A172 (cell line): ENCODE results near the gene SPATA31D4. TPM values are rescaled to one million over a fixed set of nuclear protein-coding genes. Genes with fewer than 3 reads are reported as not detected.
"Not testable (repeated sequence)": the region's sequence is repeated elsewhere in the genome, so short reads cannot be mapped to it uniquely, and the experiment has no call there.

Source experiments
- DNase-seq: peaks from one replicate; pipeline ENCODE4 v3.0.0-alpha.2; 2015; ENCODE audit warnings: low spot score
- total RNA-seq: library from RNA; depleted of rRNA; stranded (reverse); fragments of >200 nt; shearing (Covaris generic); gene quantifications from 2 replicates; pipeline ENCODE4 v1.2.3, GENCODE V29; 2014; rRNA removed

The SPATA31D4 gene
- not detected in 2 replicates for total RNA-seq

DNA sequence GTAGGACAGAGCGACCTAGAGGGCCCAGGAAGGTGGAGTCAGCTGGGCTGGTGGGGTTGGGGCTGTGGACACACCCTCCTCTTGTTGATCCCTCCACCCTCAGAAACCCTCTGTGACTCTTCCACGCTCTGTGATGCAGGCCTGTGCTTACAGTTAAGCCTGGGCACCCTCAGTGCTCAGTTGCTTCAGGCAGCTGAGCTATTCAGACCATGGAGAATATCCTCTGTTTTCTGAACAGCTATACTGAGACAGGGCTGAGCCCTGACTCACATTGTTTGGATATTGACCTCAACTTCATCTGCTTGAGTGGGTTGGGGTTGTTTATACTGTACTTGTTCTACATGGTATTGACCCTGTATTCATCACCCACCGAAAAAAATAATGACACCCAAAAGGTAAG, at the start of gene SPATA31D4:
TSS of gene SPATA31D4 (plus strand) at position 124 of the 400 bp plus-strand sequence. CDS start at position 210, 86 bp downstream.
- DNase-seq: not testable (repeated sequence)

DNA sequence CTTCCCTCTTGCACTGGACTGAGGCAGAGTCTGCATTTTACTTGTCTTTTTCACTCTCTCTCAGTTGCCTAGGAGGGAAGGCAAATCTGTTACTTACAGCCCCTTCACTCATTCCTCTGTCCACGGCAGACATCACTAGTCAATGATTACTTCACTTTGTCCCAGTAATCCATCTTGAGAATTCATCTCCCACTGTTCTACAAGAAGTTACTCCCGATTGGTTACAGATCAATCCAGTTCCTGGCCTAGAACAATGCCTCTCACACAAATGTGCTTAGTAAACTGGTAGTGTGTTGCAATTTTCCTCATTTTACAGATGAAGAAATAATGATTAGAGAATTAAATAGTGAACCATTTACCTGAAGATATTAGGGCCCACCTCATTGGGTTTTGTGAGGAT, 49.7 kb upstream of the SPATA31D4 start:
- DNase-seq: no peak

DNA sequence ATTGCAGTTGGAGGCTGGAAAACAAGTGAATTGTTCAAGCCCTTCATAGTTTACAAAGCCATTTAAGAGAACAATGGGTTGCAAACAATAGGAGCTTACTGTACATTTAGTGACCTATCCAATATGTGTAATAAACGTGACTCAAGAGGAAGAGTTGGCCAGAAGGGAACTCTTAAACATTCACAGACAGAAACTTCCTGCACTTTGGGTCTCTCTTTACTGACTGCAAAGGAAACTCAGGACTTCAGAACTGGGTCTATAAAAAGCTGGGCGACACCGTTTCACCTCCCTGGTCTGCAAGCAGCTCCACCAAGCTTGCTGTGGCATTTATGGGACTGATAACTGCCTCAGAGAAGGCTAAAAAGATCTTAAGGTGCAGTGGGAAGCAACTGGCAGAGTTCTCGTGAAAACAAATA, 48.7 kb upstream of the SPATA31D4 start:
- DNase-seq: no peak

DNA sequence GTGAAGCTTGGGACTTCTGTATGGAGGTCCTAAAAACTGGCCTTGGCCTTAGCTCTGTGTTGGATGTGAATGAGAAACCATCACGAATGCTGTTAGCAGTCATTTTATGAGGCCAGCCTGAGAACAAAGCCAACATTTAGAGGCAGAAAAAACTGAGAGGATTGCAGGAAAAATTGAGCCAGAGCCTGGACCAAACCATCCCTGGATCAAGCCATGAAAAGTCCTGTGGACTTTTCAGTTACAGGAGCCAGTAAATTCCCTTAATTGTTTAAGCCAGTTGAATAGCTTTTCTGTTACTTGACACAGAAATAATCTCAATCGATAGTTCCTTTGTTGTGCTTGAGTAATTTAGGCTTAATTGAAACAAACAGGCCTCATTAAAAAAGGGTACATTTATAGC, 42.6 kb upstream of the SPATA31D4 start:
- no peak for DNase-seq

DNA sequence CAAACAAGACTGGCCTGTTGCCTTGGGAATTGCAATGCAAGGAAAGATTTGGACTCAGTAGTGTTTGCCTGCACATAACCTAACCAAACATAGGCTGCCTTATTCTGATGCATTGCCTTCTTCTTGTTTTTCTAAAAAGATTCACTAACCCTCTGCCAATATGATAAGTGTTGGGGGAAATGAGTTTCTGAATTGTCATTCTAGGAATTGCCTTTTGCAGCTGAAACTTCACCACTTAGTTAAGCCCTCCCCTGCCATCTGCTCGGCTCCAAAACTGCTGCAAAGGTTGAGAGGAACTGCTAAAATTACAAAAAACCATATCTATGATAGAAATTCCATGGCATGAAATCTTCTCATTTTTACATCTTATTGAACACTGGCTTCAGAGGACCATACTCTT, 41.6 kb upstream of the SPATA31D4 start:
- no peak for DNase-seq

DNA sequence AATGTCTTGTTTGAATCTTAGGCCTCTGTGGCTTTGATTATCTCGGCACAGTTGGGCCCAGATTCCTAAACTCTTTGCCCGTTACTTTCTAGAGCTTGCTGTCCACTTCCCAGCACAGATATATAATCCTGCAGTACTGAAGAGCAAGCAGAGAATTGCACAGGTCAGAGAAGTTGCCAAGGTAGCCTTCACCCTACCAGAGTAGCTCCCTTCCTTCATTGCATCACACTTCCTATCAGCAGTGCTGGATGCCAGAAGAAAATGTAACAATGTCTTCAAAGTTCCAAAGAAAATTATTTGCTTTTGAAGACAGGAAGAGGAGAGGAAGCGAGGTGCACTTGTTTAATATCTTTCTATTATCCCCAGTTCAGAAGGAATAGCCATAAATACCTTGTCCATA, 38.1 kb upstream of the SPATA31D4 start:
- DNase-seq: no peak

DNA sequence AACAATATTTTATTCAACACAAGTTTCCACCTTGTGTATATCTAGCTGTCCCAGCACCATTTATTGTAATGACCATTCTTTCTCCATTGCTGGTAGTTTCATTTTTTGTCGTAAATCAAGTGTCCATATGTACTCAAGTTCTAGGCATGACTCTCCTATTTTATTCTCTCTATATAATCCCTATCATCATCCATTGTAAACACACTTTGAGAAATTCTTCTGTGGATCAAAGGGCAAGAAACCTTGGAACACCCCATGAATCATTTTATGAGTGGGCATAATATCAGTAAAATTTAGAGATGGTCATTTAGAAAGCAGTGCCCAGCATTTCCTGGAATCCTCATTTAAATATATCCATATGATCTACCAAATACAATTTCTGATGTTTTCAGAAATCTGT, 35.8 kb upstream of the SPATA31D4 start:
- no peak for DNase-seq

DNA sequence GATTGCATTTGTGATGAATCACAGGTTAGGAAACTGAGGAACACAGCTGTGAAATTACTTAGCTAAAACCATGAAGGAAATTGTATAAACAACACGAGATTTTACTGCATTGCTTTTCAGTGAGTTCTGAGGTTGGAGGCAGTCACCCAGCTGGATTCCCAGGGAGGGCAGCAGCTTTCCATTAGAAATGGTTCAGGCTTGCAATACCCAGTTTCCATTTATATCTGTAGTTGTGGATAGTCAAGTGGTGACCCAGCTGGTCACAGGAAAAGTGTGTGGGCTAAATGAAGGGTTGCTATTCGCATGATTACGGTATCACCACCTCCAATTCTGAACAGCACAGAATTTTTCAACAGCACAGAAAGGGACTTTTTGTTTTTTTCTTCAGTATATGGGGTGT, 34.3 kb upstream of the SPATA31D4 start:
- peak; percentile 12 for DNase-seq

DNA sequence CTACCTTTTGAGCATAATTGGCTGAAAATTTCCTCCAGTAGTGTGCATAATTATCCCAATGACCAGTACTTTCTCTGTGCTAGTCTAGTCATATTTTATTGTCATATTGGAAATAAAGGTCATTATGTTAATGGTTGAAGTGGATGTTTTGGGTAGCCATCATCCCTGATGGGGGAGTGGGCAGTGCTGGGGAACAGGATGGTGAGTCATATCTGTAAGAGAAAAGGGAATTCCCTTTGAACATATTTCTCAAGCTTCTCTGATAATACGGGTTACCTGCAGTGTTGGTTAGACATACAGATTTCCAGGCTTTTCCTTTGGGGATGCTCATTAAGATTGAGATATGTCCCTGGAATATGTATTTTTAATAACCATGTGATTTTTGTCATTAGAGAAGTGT, 33.3 kb upstream of the SPATA31D4 start:
- DNase-seq: peak; percentile 81

DNA sequence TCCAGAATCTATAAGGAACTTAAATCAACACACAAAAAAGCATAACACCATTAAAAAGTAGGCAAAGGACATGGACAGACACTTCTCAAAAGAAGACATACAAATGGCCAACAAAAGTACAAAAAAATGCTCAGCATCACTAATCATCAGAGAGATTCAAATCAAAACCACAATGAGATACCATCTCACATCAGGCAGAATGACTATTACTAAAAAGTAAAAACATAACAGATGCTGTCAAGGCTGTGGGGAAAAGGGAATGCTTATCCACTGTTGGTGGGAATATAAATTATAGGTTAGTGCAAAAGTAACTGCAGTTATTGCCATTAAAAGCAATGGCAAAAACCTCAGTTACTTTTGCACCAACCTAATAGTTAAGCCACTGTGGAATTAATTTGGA, 32.2 kb upstream of the SPATA31D4 start:
- DNase-seq: peak; percentile 31

DNA sequence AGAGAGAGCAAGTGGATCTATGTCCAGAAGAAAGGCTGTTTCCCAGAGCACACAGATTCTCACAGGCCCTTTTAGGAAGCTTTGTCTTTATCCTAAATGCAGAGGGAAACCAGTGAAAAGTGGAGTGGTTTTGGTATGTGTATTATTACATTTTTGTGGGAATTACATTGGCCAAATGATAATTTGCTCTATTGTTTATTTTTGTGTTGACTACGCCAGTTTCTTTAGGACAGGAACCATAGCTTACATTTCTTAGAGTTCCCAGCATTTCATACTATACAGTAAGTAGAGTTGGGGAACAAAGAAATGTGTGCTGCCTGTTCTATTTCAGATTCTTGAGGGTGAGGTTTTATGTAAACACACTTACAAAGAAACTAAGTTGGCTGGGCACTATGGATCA, 29.4 kb upstream of the SPATA31D4 start:
- no peak for DNase-seq

DNA sequence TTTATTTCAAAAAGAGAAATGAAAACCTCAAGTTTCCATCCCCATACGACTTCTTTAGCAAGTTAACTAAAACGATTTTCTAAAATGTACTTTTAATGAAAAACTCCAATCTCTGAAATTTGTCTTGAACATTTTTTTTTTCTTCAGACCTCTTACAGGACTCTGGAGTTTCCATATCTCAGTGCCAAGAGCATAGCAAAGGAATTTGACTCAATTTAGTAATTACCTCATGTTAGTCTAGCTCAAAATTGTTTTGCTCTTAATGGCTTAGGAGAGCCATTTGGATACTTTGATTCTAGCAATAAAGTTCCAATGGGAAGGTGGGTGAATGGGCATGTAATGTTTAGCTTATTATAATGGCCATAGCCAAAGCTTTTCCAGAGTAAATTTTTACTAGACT, 26.0 kb upstream of the SPATA31D4 start:
- no peak for DNase-seq

DNA sequence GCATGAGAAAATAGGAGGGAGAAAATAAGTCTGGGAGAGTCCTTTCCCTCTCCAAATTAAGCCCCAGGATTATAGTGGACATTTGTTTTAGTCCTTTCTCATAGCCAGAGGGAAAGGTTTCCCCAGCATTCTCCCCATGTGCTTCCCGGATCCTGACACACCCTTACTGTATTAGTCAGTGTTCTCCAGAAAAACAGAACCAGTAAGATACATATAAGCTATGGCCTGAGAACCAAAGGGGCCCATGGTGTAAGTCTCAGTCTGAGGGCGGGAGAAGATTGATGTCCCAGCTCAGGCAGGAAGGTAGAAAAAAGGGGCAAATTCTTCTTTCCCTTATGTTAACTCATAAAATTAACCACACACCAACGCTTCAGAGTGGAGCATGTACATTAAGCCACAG, 25.6 kb upstream of the SPATA31D4 start:
- peak; percentile 45 for DNase-seq

DNA sequence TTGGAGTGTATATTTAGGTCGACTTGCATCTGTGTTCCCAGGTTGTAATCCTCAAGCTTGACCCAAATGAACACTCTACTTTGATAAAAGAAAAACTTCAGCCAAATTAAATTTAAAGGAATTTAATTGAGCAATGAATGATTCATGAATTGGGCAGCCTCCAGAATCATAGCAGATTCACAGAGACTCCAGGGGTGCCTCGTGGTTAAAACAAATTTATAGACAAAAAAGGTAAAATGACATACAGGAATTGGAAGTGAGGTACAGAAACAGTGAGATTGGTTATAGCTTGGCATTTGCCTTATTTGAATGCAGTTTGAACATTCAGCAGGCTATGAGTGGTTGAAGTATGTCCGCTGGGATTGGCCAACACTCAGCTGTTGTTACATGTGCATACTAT, 21.6 kb upstream of the SPATA31D4 start:
- DNase-seq: peak; percentile 24

DNA sequence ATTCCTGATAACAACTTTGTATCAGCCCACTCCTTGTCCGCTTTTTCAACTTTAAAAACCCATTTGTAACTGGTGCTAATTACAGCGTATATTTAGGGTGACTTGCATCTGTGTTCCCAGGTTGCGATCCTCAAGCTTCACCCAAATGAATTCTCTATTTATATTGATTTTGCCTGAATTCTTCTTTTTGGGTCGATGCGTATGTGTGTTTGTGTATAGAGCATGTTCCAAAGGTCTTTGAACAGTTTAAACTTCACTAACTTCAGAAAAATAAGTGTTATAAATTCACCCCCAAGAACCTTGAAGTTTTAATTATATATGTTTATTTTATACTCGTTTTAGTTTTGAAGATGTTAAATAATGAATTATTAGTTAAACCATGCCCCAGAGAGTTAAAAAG, 16.1 kb upstream of the SPATA31D4 start:
- DNase-seq: no peak

DNA sequence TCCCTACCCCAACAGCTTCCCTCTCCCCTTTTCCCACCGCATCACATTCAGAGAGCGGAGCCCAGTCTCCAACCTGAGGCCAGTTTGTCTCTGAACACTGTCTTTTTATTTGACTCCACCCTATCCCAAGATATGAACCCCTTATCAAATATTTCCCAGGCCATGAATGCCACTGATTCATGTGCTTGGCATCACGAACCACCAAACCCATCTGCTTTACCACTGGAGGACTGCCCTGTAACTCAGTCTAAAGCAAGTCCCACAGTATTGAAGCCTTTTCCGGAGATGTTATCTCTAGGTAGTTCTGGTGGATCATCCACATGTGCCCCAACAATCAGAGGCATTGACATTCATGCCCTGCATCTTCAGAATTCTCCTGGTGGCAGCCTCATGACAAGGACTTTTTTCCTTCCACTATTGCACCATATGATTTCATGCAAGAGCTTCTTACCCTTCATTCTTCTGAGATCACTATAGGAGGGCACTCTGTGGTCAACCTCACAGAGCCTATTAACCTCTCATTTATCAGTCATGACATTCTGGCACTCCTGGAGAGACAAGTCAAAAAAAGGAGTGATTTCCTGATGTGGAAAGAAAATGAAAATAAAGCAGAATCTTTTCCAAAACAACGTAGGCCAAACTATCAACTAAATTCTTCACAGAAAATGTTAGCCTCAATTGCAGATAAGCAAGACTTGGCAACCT, 12.3 kb upstream of the SPATA31D4 start:
- DNase-seq: peak; percentile 89

DNA sequence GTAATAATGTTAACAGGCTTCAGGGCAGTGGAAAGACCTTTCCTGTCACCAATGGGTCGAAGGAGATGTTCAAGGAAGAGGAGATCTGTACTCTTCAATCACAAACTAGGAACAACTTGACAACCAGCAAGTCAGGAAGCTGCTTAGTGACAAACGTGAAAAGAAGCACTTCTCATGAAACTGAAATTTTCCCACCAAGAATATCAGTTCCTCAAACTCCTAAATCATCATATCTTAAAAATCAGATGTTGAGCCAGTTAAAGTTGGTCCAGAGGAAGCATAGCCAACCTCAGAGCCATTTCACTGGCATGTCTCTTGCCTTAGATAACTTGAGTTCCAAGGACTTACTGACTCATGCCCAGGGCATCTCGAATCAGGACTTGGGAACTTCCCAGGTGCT, 9.7 kb upstream of the SPATA31D4 start:
- DNase-seq: not testable (repeated sequence)

DNA sequence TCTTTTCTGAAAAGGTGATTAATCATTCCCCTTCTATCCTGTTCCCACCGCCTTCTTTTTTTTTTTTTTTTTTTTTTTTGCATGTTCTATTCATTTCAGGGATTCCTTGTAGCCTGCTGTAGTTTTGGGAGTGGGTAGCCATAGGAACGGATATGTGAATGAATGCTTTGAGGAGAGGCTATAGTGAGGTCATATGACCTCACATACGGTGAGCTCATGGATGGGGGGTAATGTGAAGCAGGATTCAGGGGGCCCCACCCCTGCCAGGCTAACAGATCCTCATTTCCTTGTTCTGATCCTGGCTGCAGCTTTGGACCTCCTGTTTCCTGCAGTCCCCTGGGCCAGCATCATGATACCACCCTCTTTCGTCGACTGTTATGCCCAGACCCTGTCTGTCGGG, 1.9 kb downstream of the SPATA31D4 start:
- not testable (repeated sequence) for DNase-seq

DNA sequence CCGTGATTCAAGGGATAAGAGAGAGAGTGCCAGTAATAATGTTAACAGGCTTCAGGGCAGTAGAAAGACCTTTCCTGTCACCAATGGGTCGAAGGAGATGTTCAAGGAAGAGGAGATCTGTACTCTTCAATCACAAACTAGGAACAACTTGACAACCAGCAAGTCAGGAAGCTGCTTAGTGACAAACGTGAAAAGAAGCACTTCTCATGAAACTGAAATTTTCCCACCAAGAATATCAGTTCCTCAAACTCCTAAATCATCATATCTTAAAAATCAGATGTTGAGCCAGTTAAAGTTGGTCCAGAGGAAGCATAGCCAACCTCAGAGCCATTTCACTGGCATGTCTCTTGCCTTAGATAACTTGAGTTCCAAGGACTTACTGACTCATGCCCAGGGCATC, 5.3 kb downstream of the SPATA31D4 start:
- not testable (repeated sequence) for DNase-seq

DNA sequence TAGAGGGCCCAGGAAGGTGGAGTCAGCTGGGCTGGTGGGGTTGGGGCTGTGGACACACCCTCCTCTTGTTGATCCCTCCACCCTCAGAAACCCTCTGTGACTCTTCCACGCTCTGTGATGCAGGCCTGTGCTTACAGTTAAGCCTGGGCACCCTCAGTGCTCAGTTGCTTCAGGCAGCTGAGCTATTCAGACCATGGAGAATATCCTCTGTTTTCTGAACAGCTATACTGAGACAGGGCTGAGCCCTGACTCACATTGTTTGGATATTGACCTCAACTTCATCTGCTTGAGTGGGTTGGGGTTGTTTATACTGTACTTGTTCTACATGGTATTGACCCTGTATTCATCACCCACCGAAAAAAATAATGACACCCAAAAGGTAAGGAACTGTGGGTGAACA, 15.2 kb downstream of the SPATA31D4 start, which contains the start of gene SPATA31D3:
TSS of gene SPATA31D3 (plus strand) at position 108 of the 400 bp plus-strand sequence. CDS start at position 194, 86 bp downstream.
- not testable (repeated sequence) for DNase-seq

DNA sequence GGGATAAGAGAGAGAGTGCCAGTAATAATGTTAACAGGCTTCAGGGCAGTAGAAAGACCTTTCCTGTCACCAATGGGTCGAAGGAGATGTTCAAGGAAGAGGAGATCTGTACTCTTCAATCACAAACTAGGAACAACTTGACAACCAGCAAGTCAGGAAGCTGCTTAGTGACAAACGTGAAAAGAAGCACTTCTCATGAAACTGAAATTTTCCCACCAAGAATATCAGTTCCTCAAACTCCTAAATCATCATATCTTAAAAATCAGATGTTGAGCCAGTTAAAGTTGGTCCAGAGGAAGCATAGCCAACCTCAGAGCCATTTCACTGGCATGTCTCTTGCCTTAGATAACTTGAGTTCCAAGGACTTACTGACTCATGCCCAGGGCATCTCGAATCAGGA, 20.4 kb downstream of the SPATA31D4 start:
- DNase-seq: not testable (repeated sequence)

DNA sequence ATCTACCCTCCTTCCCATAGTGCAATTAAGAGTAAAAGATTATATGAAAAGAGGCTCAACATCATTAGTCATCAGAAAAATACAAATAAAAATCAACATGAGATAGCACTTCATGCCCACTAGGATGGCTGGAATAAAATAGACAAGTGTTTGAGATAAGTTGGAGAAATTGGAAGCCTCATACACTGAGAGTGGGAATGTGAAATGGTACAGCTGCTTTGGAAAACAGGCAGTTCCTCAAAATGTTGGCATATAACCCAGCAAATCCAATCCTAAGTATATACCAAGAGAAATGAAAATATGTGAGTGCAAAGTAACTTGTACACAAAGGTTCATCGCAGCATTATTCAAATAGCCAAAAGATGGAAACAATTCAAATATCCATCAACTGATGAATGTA, 24.9 kb downstream of the SPATA31D4 start:
- DNase-seq: no peak

DNA sequence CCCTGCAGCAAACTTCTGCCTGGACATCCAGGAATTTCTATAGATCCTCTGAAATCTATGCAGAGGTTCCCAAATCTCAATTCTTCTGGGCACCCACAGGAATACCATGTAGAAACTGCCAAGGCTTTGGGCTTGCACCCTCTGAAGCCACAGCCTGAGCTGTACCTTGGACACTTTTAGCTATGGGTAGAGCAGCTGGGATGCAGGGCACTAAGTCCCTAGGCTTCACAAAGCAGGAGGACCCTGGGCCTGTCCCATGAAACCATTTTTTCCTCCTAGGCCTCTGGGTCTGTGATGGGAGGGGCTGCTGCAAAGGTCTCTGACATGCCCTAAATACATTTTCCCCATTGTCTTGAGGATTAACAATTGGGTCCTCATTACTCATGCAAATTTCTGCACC, 27.4 kb downstream of the SPATA31D4 start:
- DNase-seq: no peak
